Measurements from ENCODE around the gene TELO2.

Gene TELO2

GRCh38 chr16:1524366-1524765 lies 31.2 kb downstream of the TELO2 start:
- DNase-seq: no peak

GRCh38 chr16:1525871-1526607 lies 32.9 kb downstream of the TELO2 start:
- no peak for DNase-seq

- no peak for DNase-seq
Measured at GRCh38 chr16:1526608-1527555, 33.7 kb downstream of the TELO2 start.

- no peak for DNase-seq
Measured at GRCh38 chr16:1527836-1528811, 35.0 kb downstream of the TELO2 start.

GRCh38 chr16:1528921-1529537 lies 35.9 kb downstream of the TELO2 start:
- no peak for DNase-seq

- DNase-seq: no peak
Measured at GRCh38 chr16:1530349-1530882, 37.3 kb downstream of the TELO2 start.

GRCh38 chr16:1530883-1531637 lies 37.9 kb downstream of the TELO2 start:
- DNase-seq: no peak

- DNase-seq: no peak
Measured at GRCh38 chr16:1531638-1531910, 38.4 kb downstream of the TELO2 start.

- DNase-seq: no peak
Measured at GRCh38 chr16:1532081-1532760, 39.1 kb downstream of the TELO2 start.

- DNase-seq: no peak
Measured at GRCh38 chr16:1532771-1533170, 39.6 kb downstream of the TELO2 start.

- no peak for DNase-seq
Measured at GRCh38 chr16:1533443-1533951, 40.3 kb downstream of the TELO2 start, which contains the start of gene TMEM204. Gene TMEM204, plus strand, starts transcription at chr16:1533666. Its CDS starts 610 bp downstream, at chr16:1534276.

- DNase-seq: peak in 1 of 2 experiments; percentile 43
Measured at GRCh38 chr16:1534021-1535020, 41.2 kb downstream of the TELO2 start.

GRCh38 chr16:1535391-1536291 lies 42.5 kb downstream of the TELO2 start:
- no peak for DNase-seq

- DNase-seq: no peak
Measured at GRCh38 chr16:1536601-1537000, 43.4 kb downstream of the TELO2 start.

GRCh38 chr16:1537138-1537577 lies 44.0 kb downstream of the TELO2 start:
- DNase-seq: no peak

- DNase-seq: peak; percentile 36 to 43
Measured at GRCh38 chr16:1537763-1538289, 44.7 kb downstream of the TELO2 start.

GRCh38 chr16:1538804-1539520 lies 45.8 kb downstream of the TELO2 start:
- no peak for DNase-seq

All from stimulated activated CD4-positive, alpha-beta T cell treated with anti-CD3 and anti-CD28 coated beads, Interleukin-4, amount 100 ng/mL, for 4 hours (primary cell).